ENCODE data around the gene KIF26A. TPM values are rescaled to one million over a fixed set of nuclear protein-coding genes. Genes with fewer than 3 reads are reported as not detected.

Gene KIF26A
- total RNA-seq, 1 donor from 2014 or later = 5.9 TPM

DNA sequence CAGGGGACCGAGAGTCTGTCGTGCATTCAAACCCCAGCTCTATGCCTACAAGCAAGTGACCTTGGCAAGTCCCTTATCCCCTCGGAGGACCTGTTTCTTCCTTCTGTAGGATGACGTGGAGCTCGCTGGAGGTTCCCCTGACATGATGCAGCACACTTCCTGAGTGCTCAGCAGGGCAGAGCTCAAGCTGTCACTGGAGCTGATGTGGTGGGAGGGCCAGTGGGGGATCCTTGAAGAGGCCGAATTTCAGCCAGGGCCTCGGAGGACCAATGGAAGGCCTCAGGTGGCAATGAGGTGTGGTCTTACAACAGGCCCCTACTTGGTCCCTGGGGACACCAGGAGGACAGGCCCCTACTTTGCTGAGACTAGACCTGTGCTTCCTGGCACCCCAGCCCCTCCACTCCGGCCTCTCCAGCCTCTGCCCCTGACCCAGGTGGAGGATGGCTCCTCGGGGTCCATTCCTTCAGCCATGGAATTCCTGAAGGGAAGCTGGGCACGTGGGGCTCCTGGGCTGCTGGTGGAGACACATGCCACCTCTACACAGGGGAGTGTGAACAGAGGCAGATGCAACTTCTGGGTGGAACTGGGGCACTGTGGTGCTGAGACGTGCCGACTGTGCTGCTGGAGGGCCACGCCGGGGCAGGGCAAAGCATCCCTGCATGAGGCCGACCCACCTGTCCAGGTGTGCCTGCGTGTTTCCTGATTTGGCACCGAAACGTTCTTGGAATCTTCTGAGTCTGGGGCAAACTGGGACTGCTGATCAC, 18.7 kb upstream of the KIF26A start:
- H3K9me3 Mint-ChIP-seq (ENCODE audit: unreplicated experiment) = peaks cover 6% of the 10 kb centered on the region
- H3K4me1 Mint-ChIP-seq (ENCODE audit: low read depth, unreplicated experiment) = no peaks in the 10 kb centered on the region
- H3K36me3 Mint-ChIP-seq (ENCODE audit: unreplicated experiment) = peaks cover 7% of the 10 kb centered on the region
- H3K27me3 Mint-ChIP-seq (ENCODE audit: unreplicated experiment) = peaks cover 26% of the 10 kb centered on the region
- no peak overlapping the region for H3K27ac Mint-ChIP-seq (ENCODE audit: unreplicated experiment)
- peak; percentile 13 for DNase-seq
- no peak overlapping the region for H3K4me3 Mint-ChIP-seq (ENCODE audit: unreplicated experiment)
- TF ChIP-seq, protein P1, sequence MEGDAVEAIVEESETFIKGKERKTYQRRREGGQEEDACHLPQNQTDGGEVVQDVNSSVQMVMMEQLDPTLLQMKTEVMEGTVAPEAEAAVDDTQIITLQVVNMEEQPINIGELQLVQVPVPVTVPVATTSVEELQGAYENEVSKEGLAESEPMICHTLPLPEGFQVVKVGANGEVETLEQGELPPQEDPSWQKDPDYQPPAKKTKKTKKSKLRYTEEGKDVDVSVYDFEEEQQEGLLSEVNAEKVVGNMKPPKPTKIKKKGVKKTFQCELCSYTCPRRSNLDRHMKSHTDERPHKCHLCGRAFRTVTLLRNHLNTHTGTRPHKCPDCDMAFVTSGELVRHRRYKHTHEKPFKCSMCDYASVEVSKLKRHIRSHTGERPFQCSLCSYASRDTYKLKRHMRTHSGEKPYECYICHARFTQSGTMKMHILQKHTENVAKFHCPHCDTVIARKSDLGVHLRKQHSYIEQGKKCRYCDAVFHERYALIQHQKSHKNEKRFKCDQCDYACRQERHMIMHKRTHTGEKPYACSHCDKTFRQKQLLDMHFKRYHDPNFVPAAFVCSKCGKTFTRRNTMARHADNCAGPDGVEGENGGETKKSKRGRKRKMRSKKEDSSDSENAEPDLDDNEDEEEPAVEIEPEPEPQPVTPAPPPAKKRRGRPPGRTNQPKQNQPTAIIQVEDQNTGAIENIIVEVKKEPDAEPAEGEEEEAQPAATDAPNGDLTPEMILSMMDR (IDR thresholded peaks at IDR 0.05; ENCODE audit: partially characterized antibody, unreplicated experiment) = no peak

DNA sequence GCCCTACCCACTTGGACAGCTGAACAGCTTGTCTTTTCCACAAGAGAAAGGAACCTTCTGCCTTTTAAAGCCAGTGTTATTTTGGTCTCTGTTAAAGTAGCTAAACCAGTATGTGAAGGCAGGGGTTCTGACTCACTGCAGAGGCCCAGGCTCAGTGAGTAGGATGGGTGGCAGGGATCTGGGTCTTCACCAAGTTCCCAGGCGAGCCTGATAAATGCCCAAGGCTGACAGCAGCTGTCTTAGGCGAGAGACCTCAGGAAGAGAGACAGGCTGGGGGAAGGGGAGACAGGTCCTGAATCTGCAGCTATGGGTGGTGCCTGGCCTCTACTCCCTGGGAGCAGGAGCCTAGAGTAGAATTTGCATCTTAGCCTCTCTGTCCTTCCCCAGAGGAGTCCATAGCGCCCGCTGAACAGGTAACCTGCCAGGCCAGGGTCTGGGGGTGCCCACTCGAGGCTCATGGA, 18.1 kb upstream of the KIF26A start:
- peaks cover 6% of the 10 kb centered on the region for H3K9me3 Mint-ChIP-seq (ENCODE audit: unreplicated experiment)
- no peak overlapping the region for H3K4me3 Mint-ChIP-seq (ENCODE audit: unreplicated experiment)
- no peaks in the 10 kb centered on the region for H3K4me1 Mint-ChIP-seq (ENCODE audit: low read depth, unreplicated experiment)
- peaks cover 22% of the 10 kb centered on the region for H3K27me3 Mint-ChIP-seq (ENCODE audit: unreplicated experiment)
- TF ChIP-seq, protein P1 (IDR thresholded peaks at IDR 0.05; ENCODE audit: partially characterized antibody, unreplicated experiment) = no peak
- peaks cover 7% of the 10 kb centered on the region for H3K36me3 Mint-ChIP-seq (ENCODE audit: unreplicated experiment)
- no peak overlapping the region for H3K27ac Mint-ChIP-seq (ENCODE audit: unreplicated experiment)
- DNase-seq = no peak

DNA sequence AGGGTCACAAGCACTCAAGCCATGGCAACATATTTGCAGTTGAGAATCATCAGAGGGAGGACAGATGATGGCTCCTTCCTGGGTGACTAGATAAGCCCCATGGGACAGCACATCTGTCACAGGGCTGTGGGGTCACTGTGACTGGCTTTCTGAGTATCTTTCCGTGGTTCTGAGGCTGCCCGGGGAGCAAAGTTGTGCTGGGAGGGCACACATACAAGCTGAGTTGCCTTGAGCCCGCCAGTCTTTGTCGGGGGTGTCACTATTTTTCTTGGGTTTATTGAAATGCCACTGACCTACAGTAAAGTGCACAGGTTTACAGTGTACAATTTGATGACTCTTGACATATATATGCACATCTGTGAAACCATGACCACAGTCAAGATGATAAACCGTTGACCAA, 17.2 kb upstream of the KIF26A start:
- no peak overlapping the region for H3K4me3 Mint-ChIP-seq (ENCODE audit: unreplicated experiment)
- no peak overlapping the region for H3K27ac Mint-ChIP-seq (ENCODE audit: unreplicated experiment)
- peaks cover 8% of the 10 kb centered on the region for H3K36me3 Mint-ChIP-seq (ENCODE audit: unreplicated experiment)
- no peak for DNase-seq
- no peaks in the 10 kb centered on the region for H3K4me1 Mint-ChIP-seq (ENCODE audit: low read depth, unreplicated experiment)
- peaks cover 15% of the 10 kb centered on the region for H3K27me3 Mint-ChIP-seq (ENCODE audit: unreplicated experiment)
- TF ChIP-seq, protein P1 (IDR thresholded peaks at IDR 0.05; ENCODE audit: partially characterized antibody, unreplicated experiment) = no peak
- peaks cover 6% of the 10 kb centered on the region for H3K9me3 Mint-ChIP-seq (ENCODE audit: unreplicated experiment)

DNA sequence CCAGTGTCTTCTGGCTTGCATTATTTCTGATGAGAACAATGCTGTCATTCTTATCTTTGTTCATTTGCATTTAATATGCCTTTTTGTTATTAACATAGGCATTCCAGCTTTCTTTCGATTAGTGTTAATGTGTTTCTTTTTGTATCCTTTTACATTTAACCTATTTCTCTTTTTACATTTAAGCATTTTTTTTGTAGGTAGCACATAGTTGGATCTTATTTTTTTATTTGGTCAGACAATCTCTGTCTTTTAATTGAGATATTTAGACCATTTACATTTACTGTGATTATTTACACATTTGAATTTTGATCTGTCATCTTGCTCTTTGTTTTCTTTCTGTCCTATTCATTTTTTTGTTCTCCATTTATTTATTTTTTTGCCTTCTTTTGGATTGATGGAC, 14.5 kb upstream of the KIF26A start:
- Mint-ChIP-seq H3K27me3 (ENCODE audit: unreplicated experiment) (peaks cover 13% of the 10 kb centered on the region), H3K9me3 (ENCODE audit: unreplicated experiment) (peaks cover 8% of the 10 kb centered on the region), H3K4me3 (ENCODE audit: unreplicated experiment) (no peak overlapping the region), H3K36me3 (ENCODE audit: unreplicated experiment) (peaks cover 11% of the 10 kb centered on the region), H3K4me1 (ENCODE audit: low read depth, unreplicated experiment) (no peaks in the 10 kb centered on the region), H3K27ac (ENCODE audit: unreplicated experiment) (no peak overlapping the region)
- TF ChIP-seq, protein P1 (IDR thresholded peaks at IDR 0.05; ENCODE audit: partially characterized antibody, unreplicated experiment) = no peak
- no peak for DNase-seq

DNA sequence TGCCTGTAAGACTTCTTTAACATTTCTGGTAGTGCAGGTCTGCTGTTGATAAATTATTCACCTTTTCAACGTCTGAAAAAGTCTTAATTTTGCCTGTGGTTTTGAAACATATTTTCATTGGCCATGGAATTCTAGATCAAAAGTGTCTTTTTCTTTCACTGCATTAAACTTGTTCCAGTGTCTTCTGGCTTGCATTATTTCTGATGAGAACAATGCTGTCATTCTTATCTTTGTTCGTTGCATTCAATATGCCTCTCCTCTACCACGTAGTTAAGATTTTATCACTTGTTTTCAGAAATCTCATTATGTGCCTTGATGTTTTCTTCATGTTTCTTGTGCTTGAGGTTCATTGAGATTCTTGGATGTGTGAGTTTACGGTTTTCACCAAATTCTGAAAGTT, 13.4 kb upstream of the KIF26A start:
- H3K4me3 Mint-ChIP-seq (ENCODE audit: unreplicated experiment) = no peak overlapping the region

More for the DNA sequence above, 13.4 kb upstream of the KIF26A start:
- DNase-seq = no peak
- Mint-ChIP-seq H3K4me1 (ENCODE audit: low read depth, unreplicated experiment) (no peaks in the 10 kb centered on the region), H3K9me3 (ENCODE audit: unreplicated experiment) (peaks cover 11% of the 10 kb centered on the region), H3K27me3 (ENCODE audit: unreplicated experiment) (peaks cover 11% of the 10 kb centered on the region), H3K36me3 (ENCODE audit: unreplicated experiment) (peaks cover 17% of the 10 kb centered on the region), H3K27ac (ENCODE audit: unreplicated experiment) (no peak overlapping the region)
- TF ChIP-seq, protein P1 (IDR thresholded peaks at IDR 0.05; ENCODE audit: partially characterized antibody, unreplicated experiment) = no peak

Measured in glutamatergic neuron (in vitro differentiated cells).